NB4 (cell line): ENCODE results near the gene OR6B3.

Source experiments
- DNase-seq: peaks from one replicate; pipeline ENCODE4 v3.0.0; 2010; ENCODE audit warnings: low read depth
- H3K4me3 ChIP-seq: one replicate; pipeline ENCODE4 v1.5.1; 2011; ENCODE audit warnings: mild to moderate bottlenecking, low read depth, low read length, moderate library complexity
- MYC ChIP-seq: IDR thresholded peaks from 2 replicates; pipeline ENCODE4 v1.6.1; 2011; ENCODE audit warnings: low read depth, low read length
- POLR2A ChIP-seq: IDR thresholded peaks from 2 replicates; pipeline ENCODE4 v1.6.1; 2011; ENCODE audit warnings: mild to moderate bottlenecking; ENCODE audit not compliant: insufficient read length; ENCODE audit errors: extremely low read depth
- TF ChIP-seq, protein P1 (sequence below): IDR thresholded peaks from one replicate; pipeline ENCODE4 v1.5.1; 2012; ENCODE audit warnings: low read depth, low read length
- TF ChIP-seq, protein P2 (sequence below): IDR thresholded peaks from 2 replicates; pipeline ENCODE4 v1.6.1; 2011; ENCODE audit warnings: low read depth, low read length

Gene OR6B3

GRCh38 chr2:240077442-240077841 is 24.1 kb upstream of the OR6B3 start:
- TF ChIP-seq, protein P1, sequence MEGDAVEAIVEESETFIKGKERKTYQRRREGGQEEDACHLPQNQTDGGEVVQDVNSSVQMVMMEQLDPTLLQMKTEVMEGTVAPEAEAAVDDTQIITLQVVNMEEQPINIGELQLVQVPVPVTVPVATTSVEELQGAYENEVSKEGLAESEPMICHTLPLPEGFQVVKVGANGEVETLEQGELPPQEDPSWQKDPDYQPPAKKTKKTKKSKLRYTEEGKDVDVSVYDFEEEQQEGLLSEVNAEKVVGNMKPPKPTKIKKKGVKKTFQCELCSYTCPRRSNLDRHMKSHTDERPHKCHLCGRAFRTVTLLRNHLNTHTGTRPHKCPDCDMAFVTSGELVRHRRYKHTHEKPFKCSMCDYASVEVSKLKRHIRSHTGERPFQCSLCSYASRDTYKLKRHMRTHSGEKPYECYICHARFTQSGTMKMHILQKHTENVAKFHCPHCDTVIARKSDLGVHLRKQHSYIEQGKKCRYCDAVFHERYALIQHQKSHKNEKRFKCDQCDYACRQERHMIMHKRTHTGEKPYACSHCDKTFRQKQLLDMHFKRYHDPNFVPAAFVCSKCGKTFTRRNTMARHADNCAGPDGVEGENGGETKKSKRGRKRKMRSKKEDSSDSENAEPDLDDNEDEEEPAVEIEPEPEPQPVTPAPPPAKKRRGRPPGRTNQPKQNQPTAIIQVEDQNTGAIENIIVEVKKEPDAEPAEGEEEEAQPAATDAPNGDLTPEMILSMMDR: no peak
- TF ChIP-seq MYC (no peak), POLR2A (no peak)
- TF ChIP-seq, protein P2, sequence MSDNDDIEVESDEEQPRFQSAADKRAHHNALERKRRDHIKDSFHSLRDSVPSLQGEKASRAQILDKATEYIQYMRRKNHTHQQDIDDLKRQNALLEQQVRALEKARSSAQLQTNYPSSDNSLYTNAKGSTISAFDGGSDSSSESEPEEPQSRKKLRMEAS: no peak
- no peak overlapping the region for H3K4me3 ChIP-seq
- DNase-seq: no peak

DNA sequence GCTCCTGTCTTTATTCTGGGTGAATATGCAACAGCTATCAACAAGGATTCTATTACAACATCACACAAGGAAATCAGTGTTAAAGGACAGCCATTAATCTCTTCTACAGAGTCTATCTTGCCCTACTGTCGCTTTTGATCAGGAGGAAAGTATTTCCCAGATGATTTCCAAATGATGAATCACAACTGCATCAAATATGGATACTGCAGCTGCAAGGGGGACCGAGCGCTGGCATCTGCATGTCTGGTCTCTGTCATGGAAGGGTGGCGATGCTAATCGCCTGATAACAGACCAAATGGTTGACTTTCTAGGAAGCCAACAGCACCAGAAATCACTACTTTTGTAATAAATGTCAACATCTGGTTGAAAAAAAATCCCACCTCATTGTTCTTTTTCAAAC is 21.2 kb upstream of the OR6B3 start:
- TF ChIP-seq, protein P1: no peak
- TF ChIP-seq, protein P2: no peak
- TF ChIP-seq MYC (no peak), POLR2A (no peak)
- no peak overlapping the region for H3K4me3 ChIP-seq
- no peak for DNase-seq

DNA sequence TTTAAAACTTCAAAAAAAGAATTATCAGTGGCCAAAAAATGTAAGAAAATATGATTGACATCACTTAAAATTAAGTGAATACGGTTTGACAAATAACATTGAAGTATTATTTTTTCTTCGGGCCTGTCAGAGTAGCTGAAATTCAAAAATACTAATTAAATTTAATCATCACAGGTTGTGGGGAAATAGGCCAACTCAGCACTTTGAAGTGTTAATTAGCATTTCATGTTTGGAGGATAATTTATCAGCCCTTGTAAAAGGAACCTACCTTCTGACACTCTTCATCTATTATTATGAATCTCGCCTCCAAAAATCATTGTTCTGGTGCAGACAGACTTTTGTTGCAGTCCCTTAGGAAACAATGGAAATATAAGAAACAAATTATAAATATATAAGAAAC is 17.6 kb upstream of the OR6B3 start:
- TF ChIP-seq MYC: no peak
- no peak for TF ChIP-seq POLR2A
- TF ChIP-seq, protein P1: no peak
- TF ChIP-seq, protein P2: no peak
- DNase-seq: no peak
- H3K4me3 ChIP-seq: no peak overlapping the region

DNA sequence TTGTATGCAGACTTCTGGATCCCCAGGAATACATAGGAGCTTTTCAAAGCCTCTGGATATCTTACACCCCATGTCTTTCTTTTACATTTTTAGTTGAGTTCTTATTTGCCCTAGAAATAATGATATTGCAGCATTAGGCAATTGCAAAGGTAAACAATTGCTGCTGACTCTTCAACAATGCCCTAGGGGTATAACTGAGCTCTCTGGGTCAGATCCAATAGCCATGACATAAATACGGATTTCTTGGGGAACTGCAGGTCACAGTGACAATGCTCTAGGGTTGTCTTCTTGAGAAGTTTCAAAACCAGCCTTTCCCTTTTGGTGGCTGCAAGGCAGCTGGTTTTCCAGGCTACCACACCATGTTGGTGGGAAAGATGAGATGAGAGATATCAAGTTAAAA is 16.5 kb upstream of the OR6B3 start:
- TF ChIP-seq, protein P2: no peak
- TF ChIP-seq, protein P1: no peak
- TF ChIP-seq MYC (no peak), POLR2A (no peak)
- H3K4me3 ChIP-seq: no peak overlapping the region
- DNase-seq: no peak

GRCh38 chr2:240068193-240068592 is 14.9 kb upstream of the OR6B3 start:
- DNase-seq: no peak
- TF ChIP-seq, protein P2: no peak
- TF ChIP-seq, protein P1: no peak
- TF ChIP-seq MYC (no peak), POLR2A (no peak)
- H3K4me3 ChIP-seq: no peak overlapping the region

DNA sequence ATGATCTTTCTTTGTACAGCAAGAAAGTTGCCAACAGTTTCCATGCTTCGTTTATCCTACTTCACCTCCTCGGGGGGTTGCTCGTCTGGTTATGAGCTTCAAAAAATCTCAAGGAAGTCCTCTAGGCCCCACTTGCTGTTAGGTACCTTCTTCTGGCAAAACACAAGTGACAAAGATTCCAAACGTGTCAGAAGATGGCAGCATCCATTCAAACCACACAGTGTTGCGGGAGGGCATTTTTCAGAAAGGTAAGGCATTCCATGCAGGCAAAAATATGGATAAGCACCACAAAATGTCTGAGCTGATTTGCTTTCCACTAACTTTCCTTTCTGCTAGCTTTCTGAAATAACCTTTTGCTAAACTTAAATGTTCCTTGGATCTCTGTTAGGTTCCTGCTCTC is 13.2 kb upstream of the OR6B3 start:
- H3K4me3 ChIP-seq: no peak overlapping the region
- TF ChIP-seq POLR2A: no peak
- TF ChIP-seq, protein P2: no peak
- TF ChIP-seq, protein P1: no peak
- no peak for TF ChIP-seq MYC
- DNase-seq: no peak
